Endometrial microvascular endothelial cells (primary cell): ENCODE measurements around the gene HS3ST2. TPM values are rescaled to one million over a fixed set of nuclear protein-coding genes. Genes with fewer than 3 reads are reported as not detected.
"Not testable (repeated sequence)": the region's sequence is repeated elsewhere in the genome, so short reads cannot be mapped to it uniquely, and the experiment has no call there.

Experiments used
- in situ Hi-C: cut with HindIII; loops from 2 replicates; pipeline ENCODE4 v1.10.0; 2017; ENCODE audit warnings: low sequenced_read_pairs, low pct_unique_long_range_greater_than_20kb; ENCODE audit errors: inconsistent ontology term
- total RNA-seq: library from RNA; depleted of rRNA; stranded (reverse); fragments of >200 nt; gene quantifications from one replicate; pipeline ENCODE4 v1.2.3, GENCODE V29; 2015; ENCODE audit errors: inconsistent ontology term

The HS3ST2 gene
- total RNA-seq, 1 donor from 2014 or later, result not detected

DNA sequence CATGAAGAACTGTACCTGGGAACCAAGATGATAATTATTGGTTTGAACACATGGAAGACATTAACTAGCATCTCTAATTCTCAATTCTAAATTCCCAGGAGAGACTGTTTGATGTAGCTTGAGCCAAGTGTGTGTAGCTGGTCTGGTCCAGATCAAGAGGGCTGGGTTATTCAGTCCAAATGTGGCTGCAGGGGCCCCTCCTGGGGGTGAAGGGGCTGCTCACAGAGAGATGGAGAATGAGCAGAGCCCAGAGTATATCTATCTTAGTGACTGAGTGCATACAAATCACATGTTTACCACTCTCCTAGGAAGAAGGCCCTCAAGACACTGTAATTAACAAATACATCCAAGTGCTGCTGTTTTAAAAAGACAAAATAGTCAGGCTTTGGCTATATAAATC is 50.4 kb downstream of the HS3ST2 start:
- in situ Hi-C loops, result no loop called here

DNA sequence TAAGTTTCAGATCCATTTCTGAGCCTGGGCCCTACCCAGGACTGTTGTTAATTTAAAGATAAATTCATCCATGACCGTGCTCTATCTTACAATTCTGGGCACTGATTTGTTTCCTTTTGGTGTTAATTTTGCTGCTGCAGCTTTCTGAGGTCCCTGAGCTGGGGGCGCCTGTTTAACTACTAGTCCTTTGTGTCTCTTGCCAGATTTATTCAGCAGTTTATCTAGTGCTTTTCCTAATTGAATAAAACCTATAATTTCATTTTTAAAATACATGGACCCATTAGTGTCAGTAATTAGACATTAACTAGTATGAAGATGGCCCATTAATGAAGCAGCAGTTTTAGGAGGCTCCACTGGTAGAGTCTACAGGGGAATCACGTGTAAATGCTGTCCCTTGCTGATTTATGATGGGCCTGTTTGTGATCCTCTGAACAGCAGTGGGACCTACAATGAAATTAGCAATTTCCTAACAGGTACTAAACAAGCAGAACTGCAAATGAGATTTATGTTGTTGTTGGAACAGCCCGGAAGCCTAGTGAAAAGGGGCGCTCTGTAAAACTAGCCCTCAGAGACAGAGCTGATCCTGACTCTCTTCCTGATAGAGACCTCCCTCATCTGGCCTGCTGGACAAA is 54.7 kb downstream of the HS3ST2 start:
- in situ Hi-C loops, result no loop called here

DNA sequence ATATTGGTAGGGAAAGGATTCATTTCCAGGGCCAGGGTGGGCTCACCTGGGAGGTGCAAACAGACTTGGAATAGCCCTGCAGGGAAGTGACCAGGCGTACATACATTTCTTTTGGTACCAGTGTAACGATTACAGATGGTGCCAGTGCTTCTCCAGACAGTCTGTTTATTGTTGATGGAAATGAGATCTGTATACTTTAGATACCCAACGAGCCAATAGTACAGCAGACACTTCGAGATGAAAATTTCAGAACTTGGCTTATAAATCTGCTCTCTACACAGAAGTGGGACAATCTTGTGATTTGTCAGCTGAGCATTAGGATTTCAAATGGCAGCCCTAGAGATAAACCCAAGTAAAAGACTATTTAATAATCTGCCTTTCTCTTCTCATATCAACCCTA is 57.9 kb downstream of the HS3ST2 start:
- in situ Hi-C loops, result no loop called here

DNA sequence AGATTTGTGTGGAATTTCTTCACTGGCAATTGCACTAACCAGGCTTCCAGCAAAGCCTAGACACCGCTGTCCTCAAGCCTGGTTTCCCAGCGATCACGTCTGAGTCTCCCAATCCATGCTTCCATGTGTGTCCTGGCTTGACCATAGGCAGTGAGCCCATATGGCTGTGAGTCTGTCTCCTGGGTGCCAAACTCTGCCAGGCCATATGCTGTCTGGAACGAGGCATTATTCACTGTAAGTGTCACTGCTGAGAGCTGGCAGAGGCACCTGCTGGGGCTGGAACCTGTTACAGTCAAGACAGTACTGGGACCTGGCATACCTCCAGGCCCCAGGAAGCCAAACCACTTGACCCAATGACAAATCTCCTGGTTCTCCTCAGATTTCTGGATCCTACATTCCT is 60.4 kb downstream of the HS3ST2 start:
- in situ Hi-C loops, result no loop called here

DNA sequence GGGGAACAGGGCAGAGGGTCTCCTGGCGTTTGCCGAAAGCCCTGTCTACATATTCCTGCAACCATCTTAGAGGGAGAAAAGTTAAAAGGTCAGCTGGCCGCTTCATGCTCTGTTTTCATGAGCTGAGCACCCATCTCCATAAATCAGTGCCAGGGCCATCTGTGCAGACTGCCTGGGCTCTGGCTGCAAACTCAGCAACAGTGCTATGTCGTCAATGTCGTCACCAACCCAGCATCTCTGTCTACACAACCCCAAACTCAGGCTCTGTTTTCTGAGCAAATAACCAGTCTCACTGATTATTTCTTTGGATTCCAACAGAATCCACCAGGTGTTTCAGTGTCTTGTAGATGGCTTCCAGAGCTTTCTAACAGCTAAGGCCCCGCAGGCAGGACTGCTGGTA is 65.0 kb downstream of the HS3ST2 start:
- in situ Hi-C loops, result no loop called here

DNA sequence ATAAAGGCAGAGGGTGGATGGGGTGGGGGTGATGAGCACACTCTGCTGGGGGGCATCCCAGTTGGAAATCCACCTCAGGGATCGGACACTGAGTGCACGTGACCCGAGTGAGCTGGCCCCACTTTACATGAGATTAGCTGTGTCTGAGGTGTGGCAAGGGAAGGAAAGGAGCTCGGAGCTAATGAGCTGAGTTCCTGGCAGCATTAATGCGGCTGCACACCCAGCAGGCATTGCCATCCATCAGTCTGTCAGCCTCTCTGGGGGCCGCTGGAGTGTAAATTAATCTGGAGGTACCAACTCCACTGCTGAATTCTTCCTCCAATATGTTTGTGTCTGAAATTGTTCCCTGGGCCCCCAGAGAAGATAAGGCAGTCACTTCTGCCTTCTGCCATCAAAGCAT is 65.5 kb downstream of the HS3ST2 start:
- in situ Hi-C loops, result no loop called here

DNA sequence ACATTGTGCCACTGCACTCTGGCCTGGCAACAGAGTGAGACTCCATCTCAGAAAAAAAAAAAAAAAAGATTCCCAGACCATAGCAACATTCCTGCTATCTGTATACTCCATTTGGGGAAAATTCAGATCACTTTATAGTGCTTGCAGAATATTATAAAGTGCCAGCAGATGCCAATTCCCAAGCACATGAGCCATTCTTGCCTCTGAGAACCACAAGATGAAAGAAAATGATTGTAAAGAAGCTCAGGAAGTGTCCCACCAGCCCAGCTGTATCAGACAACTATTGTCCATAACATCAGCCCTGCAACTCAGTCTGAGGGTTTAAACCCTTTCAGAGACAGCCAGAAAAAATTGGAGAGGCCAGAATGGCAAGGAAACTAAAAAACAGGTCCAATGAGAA is 69.0 kb downstream of the HS3ST2 start:
- in situ Hi-C loops, result no loop called here

DNA sequence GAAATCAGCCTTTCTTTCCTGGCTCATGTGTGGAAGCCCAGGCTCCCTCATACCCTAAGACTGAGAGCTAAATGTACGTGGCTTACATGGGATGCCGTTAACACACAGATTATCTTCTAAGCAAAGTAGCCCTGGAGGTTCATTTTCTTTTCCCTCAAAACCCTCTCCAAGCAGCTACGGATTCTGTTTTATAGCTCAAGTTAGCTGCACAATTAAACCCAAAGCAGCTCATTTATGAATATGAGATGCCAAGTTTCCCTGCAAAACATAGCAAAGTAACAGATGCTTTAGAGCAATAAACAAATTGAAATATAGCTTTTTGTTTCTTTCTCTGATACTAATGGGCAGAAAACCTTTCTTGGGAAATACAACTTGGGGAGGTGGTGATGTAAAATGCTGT is 72.0 kb downstream of the HS3ST2 start:
- in situ Hi-C loops, result no loop called here

DNA sequence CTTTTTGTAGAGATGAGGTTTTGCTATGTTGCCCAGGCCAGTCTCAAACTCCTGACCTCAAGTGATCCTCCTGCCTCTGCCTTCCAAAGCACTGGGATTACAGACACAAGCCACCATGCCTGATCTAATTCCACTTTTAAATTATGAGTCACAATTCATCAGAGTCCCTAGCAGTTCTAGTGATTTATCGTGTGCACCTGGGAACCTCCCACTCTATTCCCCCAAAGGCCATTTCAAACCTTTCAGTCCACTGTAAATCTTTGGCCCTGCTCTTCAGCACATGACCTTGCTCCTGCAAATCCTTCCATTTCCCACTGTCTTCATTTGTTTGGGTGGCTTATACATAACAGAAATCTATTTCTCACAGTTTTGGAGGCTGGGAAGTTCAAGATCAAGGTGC is 73.0 kb downstream of the HS3ST2 start:
- in situ Hi-C loops, result no loop called here

DNA sequence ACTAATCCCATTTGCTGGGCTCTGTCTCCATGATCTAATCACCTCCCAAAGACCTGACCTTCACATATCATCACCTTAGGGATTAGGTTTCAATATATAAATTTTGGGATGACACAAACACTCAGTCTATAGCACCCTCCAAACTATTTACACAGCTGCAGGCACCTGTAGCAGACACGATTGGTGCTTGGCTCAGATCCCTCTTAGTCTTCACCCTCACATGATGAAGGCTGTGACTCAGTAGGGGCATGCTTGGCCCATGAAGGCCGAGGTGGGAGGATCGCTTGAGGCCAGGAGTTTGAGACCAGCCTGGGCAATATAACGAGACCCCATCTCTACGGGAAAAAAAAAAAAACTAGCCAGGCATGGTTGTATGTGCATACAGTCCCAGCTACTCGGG is 73.5 kb downstream of the HS3ST2 start:
- in situ Hi-C loops, result no loop called here

DNA sequence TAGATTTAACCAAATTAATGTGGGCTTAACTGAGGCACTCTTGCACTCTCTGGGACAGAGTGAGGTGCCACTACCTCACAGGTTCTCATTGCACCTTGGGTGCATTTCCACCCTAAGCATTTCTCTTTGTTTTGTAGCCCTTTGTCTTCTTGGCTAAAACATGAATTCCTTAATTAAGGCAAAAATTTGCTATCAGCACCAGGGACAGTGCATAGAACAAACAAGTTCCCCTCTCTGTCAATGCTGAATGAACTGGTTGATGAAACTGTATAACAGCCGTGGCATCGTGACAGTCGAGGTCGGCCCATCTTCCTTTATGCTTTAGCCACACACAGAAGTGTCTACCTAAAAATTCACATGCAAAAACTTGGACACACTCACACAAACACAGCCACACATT is 74.8 kb downstream of the HS3ST2 start:
- in situ Hi-C loops, result no loop called here

DNA sequence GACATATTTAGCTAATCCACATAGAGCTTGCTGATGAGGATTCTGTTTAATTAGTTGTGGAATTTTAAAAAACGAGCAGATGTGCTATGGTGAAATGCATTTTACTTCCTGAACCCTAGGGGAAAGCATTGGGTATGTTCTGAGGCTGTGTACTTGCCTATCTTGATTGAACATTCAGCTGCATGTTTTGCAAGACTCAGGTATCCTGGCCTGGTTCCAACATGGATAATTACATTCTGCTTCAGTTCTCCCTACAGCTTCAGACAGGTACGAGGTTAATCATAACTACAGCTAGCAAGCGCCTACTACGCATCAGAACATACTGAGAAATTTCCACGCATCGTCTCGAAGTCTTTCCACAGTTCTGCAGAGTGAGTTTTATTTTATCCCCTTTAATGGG is 77.0 kb downstream of the HS3ST2 start:
- in situ Hi-C loops, result no loop called here

DNA sequence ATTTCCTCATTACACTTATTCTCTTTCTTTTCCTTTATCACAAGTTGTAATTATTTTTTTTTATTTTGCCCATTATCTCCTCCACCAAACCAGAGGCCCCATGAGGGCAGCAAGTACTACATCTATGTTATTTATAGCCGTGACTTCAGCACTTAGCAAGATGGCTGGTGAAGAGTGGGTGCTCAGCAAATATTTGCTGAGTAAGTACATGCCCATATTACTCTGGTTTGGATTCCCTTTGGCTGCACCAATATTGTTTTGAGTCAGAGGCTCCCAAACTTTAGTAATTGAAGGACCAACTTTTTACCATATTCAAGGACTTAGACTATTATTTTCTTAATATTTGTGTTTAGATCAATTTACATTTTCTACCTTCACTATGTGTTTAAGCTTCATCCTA is 83.2 kb downstream of the HS3ST2 start:
- in situ Hi-C loops, result no loop called here

DNA sequence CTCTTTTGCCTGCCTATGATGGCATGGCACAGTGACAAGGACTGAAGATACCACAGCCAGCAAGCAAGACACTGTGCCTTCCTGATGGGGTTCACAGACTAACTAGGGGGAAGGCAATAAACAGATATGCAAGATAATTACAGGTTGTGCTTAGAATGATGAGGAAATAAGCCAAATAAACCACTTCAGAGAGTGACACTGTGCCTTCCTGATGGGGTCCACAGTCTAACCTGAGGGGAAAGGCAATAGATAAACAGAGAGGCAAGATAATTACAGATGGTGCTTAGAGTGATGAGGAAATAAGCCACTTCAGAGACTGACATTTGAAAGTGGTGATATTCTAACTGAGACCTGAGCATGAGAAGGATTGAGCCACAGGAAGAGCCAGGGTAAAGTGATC is 84.2 kb downstream of the HS3ST2 start:
- in situ Hi-C loops, result no loop called here

DNA sequence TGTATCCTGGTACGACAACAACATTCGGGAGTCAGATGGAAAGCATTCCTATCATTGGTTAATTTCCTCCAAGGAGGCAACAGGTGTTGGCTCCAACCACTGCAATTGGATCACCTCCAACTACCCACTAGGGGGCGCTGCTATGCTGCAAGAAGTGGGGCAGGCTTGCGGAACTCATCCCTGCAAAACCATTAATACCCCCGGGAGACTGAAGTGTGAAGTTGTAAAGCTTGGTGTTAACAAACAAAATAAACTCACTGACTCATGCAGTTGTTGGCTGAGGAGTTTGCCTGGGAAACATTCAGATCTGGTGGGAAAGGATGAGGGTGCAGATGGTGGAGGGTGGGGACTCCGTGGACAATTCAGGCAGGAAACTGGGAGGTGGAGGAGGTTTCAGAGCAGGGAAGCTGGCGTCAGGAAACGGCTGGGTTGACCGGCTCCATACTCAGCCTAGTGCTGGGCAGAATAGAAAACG is 84.9 kb downstream of the HS3ST2 start:
- in situ Hi-C loops, result no loop called here

DNA sequence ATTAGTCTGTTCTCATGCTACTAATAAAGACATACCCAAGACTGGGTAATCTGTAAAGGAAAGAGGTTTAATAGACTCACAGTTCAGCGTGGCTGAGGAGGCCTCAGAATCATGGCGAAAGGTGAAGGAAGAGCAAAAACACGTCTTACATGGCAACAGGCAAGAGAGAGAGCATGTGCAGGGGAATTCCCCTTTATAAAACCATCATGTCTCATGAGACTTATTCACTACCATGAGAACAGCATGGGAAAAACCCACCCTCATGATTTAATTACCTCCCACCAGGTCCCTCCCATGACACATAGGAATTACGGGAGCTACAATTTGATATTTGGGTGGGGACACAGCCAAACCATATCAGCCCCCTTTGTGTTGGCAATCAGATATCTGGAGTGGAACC is 85.6 kb downstream of the HS3ST2 start:
- in situ Hi-C loops, result not testable (repeated sequence)

DNA sequence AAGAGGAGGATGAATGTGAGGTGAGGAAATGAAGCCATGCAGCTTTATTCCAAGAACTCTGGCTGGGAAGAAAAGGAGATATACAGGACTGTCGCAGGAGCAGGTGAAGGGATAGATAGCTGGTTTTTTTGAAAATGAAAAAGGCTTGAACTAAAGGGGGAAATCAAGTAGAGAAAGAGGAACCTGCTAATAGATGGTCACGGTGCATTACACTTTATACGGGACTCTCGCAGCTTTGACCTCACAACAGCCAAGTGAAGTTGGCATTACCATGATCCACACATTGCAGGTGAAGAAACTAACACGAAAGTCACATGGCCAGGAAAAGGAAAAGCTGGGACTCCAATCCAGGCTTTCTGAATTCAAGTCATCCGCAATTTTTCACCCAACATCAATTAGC is 86.9 kb downstream of the HS3ST2 start:
- in situ Hi-C loops, result no loop called here

DNA sequence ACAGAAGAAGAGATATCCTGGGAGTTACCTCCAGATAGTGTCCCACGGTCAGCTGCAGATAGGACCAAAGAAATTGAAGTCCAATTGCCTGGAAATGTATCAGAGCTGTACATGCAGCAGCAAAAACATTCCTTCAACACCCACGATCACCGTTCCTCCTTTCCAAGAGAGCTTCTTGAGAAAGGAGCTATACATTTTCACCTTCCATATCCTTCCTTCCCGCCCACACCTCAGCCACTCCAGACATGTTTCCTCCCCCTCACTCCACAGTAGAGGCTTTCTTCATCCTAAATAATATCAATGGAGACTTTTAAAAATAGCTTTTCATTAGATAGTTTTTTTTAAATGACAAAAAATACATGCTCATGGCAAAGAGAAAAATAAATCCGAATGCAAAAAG is 87.6 kb downstream of the HS3ST2 start:
- in situ Hi-C loops, result no loop called here

DNA sequence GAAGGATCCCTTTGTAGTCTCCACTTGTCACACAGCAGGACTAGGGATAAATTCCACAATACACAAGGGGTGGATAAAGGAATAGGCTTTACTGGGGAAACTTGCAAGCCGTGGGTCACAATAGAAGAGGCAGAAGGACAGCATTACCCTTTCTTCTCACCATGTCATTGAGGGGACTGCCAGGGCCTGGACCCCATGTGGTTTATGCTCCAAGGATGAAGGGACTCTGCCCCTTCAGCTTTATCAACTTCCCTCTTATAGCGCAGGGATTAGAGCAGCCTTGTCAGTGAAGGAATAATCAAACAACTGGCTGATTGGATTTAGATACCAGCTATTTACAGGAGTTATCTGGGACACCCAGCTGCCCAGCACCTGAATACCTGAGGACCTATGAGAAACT is 89.8 kb downstream of the HS3ST2 start:
- in situ Hi-C loops, result no loop called here

DNA sequence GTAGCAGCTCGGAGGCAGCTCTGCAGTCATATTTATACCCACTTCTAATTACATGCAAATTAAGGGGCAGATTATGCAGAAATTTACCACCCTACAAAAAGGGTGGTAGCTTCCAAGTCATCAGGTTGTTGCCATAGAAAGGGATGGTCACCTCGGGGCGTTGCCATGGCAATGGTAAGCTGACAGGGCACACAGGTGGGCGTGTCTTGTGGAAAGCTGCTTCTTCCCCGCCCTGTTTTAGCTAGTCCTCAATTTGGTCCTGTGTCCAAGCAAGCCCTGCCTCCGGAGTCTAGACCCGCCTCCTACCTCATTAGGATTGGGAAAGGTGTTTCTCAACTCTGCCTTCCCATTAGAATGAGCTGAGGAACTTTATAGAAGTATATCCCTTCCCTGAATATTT is 98.7 kb downstream of the HS3ST2 start:
- in situ Hi-C loops, result no loop called here

DNA sequence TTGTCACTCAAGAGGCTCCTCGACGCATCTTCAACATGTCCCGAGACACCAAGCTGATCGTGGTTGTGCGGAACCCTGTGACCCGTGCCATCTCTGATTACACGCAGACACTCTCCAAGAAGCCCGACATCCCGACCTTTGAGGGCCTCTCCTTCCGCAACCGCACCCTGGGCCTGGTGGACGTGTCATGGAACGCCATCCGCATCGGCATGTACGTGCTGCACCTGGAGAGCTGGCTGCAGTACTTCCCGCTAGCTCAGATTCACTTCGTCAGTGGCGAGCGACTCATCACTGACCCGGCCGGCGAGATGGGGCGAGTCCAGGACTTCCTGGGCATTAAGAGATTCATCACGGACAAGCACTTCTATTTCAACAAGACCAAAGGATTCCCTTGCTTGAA is 101.0 kb downstream of the HS3ST2 start:
- in situ Hi-C loops, result no loop called here
